Measurements from ENCODE around the gene UBA3.

GRCh38 chr3:69094467-69095205, 14.5 kb upstream of the UBA3 start:
- TF ChIP-seq, protein P1, sequence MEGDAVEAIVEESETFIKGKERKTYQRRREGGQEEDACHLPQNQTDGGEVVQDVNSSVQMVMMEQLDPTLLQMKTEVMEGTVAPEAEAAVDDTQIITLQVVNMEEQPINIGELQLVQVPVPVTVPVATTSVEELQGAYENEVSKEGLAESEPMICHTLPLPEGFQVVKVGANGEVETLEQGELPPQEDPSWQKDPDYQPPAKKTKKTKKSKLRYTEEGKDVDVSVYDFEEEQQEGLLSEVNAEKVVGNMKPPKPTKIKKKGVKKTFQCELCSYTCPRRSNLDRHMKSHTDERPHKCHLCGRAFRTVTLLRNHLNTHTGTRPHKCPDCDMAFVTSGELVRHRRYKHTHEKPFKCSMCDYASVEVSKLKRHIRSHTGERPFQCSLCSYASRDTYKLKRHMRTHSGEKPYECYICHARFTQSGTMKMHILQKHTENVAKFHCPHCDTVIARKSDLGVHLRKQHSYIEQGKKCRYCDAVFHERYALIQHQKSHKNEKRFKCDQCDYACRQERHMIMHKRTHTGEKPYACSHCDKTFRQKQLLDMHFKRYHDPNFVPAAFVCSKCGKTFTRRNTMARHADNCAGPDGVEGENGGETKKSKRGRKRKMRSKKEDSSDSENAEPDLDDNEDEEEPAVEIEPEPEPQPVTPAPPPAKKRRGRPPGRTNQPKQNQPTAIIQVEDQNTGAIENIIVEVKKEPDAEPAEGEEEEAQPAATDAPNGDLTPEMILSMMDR (IDR thresholded peaks at IDR 0.05; ENCODE audit: low read length): no peak
- no peak for TF ChIP-seq EZH2 (IDR thresholded peaks at IDR 0.05; ENCODE audit: borderline replicate concordance, low read length)

Measured in OCI-LY1 (cell line).